Stomach (tissue), 4 donors: ENCODE results near the gene CTNNA3.

Experiments
- POLR2AphosphoS5 ChIP-seq, 3 donors: sonication (generic); formaldehyde crosslinking; IDR thresholded peaks; one replicate each; pipeline ENCODE4 v1.6.1; 2016; ENCODE audit warnings: antibody characterized with exemption in 3 of 3
- TF ChIP-seq, protein P1 (sequence below), 7 experiments: fragments of 450-650 bp in 4 of 7; fragments of 200-600 bp in 3 of 7; sonication (generic) in 3 of 7; IDR thresholded peaks; one replicate each; pipeline ENCODE4 v1.5.1; 2016 to 2019; ENCODE audit warnings: antibody characterized with exemption in 7 of 7, control low read depth in 2 of 7, mild to moderate bottlenecking in 1 of 7

DNA sequence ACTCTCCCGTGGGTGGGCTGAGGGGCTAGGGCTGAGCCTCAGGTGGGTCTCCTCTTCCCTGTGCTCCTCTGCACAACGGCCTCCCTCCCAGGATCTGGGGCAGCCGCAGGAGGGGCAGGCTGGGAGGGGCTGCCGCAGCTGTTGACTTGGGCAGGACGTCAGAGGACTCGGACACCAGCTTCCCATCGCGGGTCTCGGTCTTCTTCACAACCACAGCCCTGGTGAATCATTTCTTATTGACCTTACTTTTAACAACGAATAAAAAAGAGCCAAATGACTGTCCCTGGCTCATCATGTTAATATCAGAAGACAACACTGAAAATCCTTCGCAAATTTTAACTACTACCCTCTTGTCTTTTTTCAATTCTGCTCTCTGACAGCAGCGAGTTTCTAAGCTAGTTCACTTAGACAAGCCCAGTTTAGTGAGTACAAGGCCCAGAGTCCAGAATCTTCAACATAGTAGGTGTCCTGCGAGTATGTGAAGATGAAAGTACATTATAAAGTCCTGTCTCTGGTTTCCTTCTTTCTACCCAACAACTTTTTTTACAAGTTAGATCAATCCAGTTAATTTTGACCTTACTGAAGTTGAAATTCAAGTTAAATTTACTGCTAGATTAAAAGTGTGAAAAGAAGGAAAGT is 32.4 kb downstream of the CTNNA3 start:
- TF ChIP-seq, protein P1, sequence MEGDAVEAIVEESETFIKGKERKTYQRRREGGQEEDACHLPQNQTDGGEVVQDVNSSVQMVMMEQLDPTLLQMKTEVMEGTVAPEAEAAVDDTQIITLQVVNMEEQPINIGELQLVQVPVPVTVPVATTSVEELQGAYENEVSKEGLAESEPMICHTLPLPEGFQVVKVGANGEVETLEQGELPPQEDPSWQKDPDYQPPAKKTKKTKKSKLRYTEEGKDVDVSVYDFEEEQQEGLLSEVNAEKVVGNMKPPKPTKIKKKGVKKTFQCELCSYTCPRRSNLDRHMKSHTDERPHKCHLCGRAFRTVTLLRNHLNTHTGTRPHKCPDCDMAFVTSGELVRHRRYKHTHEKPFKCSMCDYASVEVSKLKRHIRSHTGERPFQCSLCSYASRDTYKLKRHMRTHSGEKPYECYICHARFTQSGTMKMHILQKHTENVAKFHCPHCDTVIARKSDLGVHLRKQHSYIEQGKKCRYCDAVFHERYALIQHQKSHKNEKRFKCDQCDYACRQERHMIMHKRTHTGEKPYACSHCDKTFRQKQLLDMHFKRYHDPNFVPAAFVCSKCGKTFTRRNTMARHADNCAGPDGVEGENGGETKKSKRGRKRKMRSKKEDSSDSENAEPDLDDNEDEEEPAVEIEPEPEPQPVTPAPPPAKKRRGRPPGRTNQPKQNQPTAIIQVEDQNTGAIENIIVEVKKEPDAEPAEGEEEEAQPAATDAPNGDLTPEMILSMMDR (IDR thresholded peaks at IDR 0.05), result no peak
- TF ChIP-seq POLR2AphosphoS5 (IDR thresholded peaks at IDR 0.05), result no peak
